ENCODE measurements around the gene TMEM183A.
"Not testable (repeated sequence)": the region's sequence is repeated elsewhere in the genome, so short reads cannot be mapped to it uniquely, and the experiment has no call there.

Gene TMEM183A

DNA sequence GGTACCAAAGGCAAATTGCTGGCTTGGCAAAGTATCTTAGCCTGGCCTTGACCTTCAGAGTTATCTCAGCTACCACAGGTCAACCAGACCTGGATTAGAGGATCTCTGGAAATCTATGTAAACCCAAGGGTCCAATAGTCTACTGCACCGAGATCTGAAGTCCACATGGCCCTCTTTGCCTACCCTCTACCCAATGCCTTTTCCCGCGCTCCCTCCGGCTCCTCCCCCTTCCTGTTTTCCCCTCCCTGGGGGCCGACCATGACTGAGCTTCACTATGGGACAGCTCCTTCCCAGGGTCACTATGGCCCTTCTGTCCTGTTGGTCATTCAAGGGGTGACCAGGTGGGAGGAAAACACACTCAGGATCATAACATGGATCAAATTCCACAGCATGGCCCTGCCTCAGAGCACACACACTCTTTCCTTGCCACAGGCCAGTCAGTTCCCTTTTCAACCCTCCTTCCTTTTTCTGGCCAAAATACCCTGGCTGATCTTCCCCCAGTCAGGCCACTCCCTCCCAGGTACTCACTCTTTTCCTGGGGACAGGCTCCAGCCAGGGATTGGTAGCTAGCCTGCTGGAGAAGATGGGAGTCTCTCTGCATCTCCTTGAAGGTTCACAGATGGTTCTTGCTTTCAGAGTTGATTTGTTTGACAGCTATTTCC is 19.1 kb upstream of the TMEM183A start:
- no peak for DNase-seq

DNA sequence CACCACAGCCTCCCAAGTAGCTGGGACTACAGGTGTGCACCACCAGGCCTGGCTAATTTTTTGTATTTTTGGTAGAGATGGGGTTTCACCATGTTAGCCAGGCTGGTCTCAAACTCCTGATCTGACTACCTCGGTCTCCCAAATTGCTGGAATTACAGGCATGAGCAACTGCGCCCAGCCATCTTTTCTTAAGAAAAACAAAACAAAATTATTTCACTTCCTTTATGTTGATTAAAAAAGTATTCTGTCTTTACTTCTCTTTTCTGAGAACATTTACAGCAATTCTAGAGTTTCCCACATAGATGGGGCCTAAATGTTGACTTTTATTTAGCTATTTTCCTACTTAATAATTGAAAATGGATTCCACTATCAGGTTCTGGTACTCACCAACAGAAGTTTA is 17.3 kb upstream of the TMEM183A start:
- no peak for DNase-seq

DNA sequence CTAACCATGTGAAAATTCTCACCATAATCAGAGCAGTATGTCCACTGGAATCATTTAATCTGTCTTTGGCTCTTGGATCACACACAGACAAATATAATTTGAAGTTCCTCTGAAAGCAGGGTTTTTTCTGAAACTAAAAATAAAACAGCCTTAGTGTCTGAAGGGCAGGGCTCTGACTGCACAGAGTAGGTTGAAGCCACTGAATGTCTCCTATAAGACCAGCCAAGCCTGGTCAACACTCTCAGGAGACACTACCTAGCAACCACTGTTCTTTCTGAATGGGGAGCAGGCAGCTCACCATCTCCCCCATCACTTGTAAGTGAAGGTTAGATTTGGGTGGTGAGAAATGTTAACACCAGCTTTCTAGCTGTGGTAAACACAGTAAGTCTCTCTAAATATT is 16.1 kb upstream of the TMEM183A start:
- no peak for DNase-seq

DNA sequence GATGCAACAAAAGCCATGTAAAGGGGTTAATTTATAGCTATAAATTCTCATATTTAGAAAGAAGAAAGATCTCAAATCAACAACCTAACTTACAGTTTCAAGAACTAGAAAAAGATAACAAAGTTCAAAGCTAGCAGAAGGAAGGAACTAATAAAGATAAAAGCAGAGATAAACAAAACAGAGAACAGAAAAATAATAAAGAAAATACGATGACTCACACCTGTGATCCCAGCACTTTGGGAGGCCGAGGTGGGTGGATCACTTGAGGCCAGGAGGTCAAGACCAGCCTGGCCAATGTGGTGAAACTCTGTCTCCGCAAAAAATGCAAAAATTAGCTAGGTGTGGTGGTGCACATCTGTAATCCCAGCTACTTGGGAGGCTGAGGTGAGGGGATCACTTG is 12.4 kb upstream of the TMEM183A start:
- no peak for DNase-seq

DNA sequence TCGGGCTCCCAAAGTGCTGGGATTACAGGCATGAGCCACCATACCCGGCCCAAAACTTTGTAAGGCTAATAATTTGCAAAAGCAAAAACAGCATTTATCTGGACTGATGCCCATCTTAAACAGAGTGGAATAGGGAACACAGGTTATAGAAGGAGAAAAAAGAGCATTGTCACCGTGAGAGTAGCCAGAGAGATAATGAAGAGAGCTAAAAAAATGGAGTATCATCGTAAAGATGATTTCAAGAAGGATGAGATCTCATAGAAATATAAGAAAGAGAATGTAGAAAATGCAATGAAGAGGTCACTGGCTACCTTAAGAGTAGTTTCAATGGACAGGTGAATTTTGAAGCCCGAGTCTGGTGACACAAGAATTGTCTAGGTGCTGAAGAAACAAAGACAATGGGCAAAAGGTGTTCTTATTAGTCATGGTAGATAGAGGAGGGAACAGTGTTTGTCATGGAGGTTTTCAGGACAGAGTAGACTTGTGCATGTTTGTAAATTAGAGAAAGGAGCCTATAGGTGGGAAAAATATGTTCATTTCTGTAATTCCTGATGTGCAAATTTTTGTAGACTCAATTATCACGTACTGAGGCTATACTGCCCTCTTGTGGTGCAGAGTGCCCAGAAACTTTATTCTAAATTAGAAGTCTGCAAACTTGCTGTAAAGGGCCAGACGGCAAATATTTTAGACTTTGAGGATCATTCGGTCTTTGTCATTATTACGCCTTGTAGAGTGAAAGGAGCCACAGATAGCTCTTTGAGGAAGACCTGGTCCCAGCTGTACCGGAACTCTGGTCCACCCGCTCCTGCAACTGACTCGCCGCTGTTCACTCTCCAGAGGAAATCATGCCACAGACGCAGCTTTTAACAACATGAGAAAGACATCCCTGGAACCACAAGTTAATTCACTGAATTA is 8.1 kb upstream of the TMEM183A start:
- DNase-seq = no peak

DNA sequence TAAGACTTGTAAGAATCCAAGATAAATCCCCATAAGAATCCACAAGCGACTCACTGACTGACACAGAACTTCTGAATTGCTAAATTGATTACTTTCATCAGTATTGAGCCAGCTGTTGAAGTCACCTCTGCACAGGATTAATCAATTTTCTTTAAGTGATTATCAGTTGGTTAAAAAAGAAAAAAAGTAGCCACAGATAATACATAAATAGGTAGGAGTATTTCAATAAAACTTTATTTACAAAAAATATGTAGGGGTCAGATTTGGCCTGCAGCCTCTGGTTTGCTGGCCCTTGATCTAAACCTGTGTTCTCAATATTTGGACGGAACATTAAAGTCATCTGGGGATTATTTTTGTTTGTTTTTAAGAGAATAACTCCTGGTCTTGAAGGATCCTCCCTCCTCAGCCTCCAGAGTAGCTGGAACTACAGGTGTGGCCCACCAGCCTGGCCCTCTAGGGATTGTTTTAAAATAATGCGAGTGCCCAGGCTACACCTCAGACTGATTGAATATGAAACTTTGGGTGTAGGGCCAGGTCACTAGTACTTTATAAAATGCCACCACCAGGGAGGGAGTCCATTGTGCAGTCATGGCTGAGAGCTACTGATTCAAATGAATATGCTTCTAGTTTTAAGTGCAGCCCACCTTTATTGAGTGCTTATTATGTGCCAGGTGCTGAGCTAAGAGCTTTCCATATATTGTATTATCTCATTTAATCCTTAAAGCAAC is 6.8 kb upstream of the TMEM183A start:
- no peak for DNase-seq

DNA sequence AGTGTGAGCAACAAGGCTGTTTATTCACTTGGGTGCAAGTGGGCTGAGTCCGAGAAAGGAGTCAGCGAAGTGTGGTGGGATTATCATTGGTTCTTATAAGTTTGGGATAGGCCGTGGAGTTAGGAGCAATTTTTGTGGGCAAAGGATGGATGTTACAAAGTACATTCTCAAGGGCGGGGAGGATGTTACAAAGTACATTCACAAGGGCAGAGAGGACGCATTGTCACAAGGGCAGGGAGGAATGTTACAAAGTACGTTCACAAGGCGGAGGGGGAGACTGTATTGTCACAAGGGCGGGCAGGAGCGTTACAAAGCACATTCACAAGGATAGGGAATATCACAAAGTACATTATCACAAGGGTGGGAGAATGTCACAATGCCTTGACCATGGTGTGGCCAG is 5.2 kb upstream of the TMEM183A start:
- DNase-seq = no peak

DNA sequence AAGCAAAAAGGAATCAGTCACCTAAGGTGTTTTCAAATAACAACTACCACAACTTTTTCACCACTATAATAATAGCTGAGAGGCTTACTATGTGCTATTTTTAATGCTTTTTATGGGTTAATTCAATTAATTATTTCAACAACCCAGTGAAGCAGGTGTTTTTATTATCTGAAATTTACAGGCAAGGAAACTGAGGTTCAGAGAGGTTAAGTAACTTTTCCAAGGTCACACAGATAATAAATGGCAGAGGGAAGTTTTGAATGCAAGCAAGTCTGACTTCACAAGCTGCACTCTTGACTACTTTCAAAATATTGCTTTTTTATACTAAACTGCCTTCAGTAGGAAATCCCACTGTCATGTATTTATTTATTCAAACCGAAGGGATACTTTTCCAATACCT is 4.2 kb upstream of the TMEM183A start:
- no peak for DNase-seq

DNA sequence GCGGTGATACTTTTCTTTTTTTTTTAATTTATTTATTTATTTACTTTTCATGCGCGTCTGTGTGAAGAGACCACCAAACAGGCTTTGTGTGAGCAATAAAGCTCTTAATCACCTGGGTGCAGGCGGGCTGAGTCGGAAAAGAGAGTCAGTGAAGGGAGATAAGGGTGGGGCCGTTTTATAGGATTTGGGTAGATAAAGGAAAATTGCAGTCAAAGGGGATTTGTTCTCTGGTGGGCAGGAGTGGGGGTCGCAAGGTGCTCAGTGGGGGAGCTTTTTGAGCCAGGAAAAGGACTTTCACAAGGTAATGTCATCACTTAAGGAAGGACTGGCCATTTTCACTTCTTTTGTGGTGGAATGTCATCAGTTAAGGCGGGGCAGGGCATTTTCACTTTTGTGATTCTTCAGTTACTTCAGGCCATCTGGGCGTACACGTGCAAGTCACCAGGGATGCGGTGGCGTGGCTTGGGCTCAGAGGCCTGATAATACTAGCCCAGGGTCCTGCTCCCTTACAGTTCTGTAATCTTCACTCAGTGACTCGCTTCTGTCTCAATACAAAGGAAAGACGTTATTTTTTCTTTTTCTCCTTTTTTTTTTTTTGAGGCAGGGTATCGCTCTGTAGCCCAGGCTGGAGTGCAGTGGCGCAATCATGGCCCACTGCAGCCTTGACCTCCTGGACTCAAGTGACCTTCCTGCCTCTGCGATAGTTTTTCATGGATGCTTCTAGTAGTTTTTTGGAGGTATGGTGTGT is 1.6 kb upstream of the TMEM183A start:
- not testable (repeated sequence) for DNase-seq

DNA sequence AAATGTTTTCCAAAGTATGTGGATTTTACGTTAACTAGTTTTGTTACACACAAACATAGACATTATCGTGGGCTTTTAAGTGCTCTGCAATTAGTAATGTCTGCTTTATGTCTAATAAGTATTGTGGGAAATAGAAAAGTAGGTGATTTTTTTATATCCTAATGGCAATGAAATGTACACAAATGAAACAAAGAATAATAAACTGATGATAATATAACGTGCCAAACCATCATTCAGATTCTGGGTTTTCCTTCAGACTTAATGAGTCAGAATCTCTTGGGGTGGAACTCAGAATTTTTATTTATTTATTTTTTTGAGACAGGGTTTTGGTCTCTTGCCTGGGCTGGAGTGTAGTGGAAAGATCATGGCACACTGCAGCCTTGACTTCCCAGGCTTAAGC is 2.0 kb downstream of the TMEM183A start:
- DNase-seq = no peak

DNA sequence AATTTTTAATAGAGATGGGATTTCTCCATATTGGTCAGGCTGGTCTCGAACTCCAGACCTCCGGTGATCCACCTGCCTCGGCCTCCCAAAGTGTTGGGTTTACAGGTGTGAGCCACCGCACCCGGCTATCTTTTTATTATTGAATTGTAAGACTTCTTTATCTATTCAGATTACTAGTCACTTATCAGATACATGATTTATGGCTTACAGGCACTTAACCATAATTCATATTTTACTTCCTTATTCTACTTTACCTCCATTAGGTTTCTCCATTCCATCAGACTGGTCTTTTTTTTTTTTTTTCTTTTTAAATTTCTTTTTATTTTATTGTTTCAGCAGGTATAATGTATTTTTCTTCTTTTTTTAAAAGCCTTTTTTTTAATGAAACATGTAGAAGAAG is 4.4 kb downstream of the TMEM183A start:
- DNase-seq = no peak

DNA sequence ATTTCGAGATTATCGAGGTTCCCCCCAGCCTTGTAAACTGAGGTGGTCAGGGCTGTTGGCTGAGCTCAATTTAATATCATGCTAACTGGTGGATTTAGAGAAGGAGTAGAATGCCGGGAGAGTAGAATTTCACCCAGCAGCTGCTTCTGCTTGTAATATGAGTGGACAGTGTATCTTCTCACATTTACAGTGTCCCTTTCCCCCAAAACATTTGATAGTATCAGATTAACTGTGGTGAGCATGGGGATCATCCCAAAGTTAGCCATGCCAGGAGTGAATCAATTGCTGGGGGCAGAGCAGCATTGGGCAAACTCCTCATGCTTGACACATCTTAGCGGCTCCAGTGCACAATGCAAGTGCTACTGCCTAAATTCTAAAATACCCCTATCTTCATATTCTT is 9.9 kb downstream of the TMEM183A start:
- no peak for DNase-seq

DNA sequence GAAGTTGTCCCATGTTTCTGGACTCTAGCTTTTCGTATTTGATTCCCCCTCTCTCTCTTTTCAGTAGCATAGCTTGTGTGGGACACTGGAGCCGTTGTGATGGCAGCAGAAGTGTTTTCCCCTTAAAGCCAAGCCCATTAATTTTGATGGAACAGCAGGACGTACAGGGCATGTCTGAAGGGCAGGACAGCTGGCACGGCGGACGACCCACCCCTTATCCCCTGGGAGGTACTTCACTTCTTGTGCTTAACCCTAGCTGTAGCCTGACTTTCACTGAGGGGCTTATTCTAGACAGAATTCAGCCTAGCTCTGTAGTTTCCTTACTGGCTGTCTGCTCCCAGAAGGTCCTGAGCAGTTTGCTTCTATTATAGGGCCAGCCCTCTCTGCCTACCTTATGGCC is 10.5 kb downstream of the TMEM183A start:
- no peak for DNase-seq

DNA sequence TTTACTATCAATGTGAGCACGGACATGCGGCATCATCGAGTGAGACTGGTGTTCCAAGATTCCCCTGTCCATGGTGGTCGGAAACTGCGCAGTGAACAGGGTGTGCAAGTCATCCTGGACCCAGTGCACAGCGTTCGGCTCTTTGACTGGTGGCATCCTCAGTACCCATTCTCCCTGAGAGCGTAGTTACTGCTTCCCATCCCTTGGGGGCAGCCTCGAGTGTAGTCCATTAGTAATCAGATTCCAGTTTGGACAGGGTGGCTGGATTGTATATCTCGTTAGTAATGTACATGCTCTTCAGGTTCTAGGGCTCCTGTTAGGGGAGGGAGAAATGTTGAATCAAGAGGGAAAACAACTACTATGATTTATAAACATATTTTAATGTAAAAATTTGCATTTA is 15.7 kb downstream of the TMEM183A start:
- not testable (repeated sequence) for DNase-seq

DNA sequence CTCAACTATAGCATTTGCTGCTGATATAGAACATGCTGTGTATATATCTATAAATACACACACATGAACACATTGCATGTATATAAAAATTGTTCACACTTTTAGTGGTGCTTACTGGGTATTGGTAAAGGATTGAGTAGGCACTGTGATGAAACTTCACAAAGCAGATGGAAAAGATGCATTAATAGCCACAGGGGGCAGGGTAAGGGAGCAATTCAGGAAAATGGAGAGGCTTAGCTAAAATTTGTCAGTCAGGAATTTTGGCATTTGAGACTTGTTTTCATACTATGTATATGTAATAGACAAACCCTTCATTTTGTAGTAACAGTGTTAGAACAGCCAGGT is 18.5 kb downstream of the TMEM183A start:
- no peak for DNase-seq

DNA sequence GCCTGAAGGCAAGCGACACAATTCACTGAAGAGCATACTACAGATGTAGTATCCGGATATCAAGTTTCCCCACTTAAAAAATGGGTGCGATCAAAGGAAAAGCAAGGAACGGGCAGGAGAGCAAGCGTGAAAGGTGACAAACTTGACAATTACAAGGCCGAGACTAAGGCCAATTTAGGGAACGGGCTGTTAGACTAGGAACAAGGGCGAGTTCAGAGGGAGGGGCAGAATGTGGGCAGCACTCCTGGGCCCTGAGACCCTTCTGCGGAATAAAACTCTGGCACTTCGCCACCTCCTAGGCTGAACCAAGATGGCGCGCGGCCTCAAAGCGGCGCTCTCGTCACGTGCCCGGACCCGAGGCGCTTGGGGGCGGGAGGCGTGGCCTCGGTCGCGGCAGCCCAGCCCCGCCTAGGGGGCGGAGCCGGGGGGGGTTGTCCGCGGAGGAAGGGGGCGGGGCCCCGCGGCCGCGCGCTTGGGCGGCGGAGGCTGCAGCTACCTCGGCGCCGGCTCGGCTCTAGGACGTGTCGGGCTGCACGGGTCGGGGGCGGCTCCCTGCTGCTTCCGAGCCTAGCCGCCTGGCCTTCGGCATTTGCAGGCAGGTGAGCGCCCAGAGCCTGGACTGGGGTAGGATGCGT is 19.0 kb downstream of the TMEM183A start, which contains the start of gene PPFIA4:
PPFIA4 (plus strand) TSS at position 461 of the 635 bp plus-strand sequence. CDS start 12,518 bp downstream, outside the sequence.
- DNase-seq = no peak

DNA sequence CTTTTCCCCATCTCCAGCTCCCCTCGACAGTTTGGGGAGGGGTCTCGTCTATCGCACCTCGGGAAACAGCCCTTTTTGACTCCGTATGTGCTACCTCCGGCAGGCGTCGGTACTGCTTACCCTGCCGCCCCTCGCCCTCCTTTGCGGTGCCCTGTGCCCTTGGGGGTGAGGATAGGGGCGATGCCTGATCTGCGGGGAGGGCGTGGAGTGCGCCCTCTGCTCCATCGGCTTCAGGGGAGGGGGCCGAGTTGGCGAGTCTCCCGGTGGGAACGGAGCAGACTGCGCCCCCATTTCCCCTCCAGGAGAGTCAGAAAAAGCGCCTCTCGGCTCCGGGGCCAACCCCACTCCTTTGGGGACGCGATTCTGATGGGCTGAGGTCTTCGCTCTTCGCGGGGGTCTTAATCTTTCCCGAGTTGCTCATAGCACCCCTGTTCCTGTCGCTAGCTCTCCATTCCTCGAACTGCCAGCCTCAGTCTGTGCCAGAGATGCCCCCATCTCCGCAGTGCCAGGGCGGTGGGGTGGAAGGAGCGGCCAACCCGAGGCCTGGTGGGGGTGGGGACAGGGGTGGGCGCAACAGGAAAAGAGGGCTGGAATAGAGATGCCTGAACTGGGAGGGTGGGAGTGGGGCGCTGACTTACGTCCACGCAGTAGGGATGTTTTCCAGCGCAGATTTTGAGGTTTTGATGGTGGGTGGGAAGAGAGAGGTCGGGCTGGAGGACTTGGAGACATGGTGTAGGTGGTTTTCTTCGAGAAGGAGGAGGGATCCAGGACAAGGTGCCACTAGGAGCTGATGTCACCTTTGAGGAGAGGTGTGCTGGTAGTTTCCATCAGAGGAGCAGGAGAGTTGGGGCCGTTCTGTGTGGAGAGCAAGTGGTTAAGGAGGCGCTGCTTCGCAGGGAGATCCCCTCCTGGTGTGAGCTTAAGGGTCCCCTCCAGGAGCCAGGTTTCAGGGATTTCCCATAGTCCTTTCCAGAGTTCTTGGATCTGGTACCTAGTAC is 19.8 kb downstream of the TMEM183A start:
- no peak for DNase-seq

DNA sequence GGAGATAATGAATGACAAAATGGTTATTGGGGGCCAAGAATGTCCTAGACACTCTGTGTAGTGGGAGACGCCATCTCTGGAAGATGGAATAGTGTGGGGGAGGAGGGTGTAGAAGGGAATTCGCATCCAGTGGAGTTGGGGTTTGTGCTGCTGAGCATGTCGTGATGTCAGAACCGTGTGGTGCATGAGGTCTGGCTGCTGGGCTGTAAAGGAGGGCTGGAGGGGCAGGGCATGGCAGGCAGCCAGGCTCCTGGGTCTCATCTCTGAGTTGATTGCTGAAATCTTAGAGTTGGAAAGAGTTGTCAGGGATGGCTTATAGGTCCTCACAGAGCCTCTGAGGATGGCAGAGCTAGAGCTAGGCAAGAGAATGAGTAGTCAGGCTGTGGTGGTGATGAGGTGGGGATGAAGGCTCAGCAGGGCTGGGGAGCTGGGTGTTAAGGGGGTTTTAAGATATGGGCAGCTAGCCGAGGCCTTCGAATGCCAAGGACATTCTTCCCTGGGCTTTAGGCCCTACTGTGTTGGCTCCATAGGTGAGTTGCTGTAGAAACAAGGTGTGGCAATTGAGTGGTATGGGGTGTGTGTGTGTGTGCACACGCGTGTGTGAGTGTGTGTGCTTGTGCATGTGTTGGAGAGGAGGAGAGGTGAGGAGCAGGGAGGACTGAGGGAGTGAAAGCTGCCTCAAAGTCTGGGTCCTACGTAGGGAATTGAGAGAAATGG is 21.1 kb downstream of the TMEM183A start:
- DNase-seq = no peak

DNA sequence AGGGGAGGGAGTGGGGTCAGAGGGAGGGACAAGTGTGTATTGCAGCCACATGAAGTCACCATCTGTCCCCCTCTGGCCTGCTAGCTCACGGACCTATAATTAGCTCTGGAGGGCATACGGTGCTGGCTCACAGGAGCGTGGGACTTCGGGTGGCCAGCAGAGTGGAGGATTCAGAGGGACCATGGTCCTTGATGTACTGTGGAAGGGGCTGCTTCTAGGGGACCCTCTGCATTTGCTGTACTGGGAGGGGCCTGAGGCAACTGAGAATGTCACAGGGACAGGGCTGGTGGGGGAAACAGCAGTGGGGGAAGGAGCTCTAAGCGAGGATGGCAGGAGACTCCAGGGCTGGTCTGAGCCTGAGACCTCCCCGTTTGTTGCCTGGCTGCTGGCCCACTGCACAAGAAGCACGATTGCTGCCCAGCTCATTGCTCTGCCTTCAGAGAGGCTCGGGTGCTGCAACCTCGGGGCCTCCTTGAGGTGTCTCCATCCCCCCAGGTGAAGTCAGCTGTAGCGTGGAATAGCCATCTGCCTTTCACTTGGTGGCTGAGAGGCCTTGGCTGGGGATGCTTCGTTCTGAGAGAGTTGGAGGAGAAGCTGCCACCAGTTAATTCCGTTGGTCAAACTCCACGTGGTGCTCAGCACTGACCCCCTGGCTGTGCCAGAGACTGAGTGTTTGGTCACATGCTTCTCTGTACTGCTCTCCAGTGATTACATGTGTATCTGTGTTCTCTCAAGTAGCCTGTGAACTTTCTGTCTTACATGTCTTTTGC is 21.8 kb downstream of the TMEM183A start:
- no peak for DNase-seq

DNA sequence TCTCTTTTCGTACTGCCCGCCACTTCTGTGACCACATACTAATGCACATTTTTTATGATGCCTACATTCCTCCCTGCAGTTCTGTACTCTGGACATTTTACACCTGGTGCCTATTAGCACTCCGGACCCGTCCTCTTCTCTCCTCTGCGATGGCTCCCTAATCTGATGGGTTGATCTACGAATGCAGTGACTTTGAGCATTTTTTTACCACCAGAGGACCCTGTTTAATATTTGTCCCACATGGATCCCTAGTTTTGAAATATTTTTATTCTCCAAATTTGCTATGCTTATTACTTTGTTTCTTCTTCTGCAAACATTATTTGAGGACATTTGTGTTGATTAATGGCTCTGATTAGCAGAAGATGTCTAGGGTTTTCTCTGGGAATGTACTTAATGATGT is 24.3 kb downstream of the TMEM183A start:
- no peak for DNase-seq
